ENCODE data around the gene ZNF160. TPM values are rescaled to one million over a fixed set of nuclear protein-coding genes. Genes with fewer than 3 reads are reported as not detected.
"Not testable (repeated sequence)": the region's sequence is repeated elsewhere in the genome, so short reads cannot be mapped to it uniquely, and the experiment has no call there.

Gene ZNF160
- total RNA-seq, 1 experiment from 2014 or later = 3.4 TPM

- DNase-seq (ENCODE audit: low read depth) = not testable (repeated sequence)
These were observed 74.9 kb downstream of the ZNF160 start for GRCh38 chr19:53028306-53028705.

GRCh38 chr19:53019684-53020083, 83.5 kb downstream of the ZNF160 start:
- DNase-seq (ENCODE audit: low read depth) = no peak

Other genes with a start within 250 kb of the ZNF160 start
- gene ZNF468, start 245.8 kb downstream of the ZNF160 start, total RNA-seq (2014; rRNA removed; shearing (Covaris generic)) = 4.5 and 9.3 TPM in 2 replicates
- gene ZNF320, start 205.8 kb downstream of the ZNF160 start, total RNA-seq (2014; rRNA removed; shearing (Covaris generic)) = 0.90 and 1.1 TPM in 2 replicates
- gene ZNF888, start 180.0 kb downstream of the ZNF160 start, total RNA-seq (2014; rRNA removed; shearing (Covaris generic)) = 0.03 TPM in 1 of 2 replicates, not detected in the other
- not detected in 2 replicates for gene ZNF816, start 140.5 kb downstream of the ZNF160 start, total RNA-seq (2014; rRNA removed; shearing (Covaris generic))
- gene ERVV-1, start 89.5 kb downstream of the ZNF160 start, total RNA-seq (2014; rRNA removed; shearing (Covaris generic)) = not detected in 2 replicates
- gene ERVV-2, start 58.7 kb downstream of the ZNF160 start, total RNA-seq (2014; rRNA removed; shearing (Covaris generic)) = not detected in 2 replicates
- gene ZNF415, start 29.5 kb upstream of the ZNF160 start, total RNA-seq (2014; rRNA removed; shearing (Covaris generic)) = not detected in 2 replicates
- gene ZNF347, start 55.6 kb upstream of the ZNF160 start, total RNA-seq (2014; rRNA removed; shearing (Covaris generic)) = 0.31 TPM in 1 of 2 replicates, not detected in the other
- gene ZNF665, start 89.9 kb upstream of the ZNF160 start, total RNA-seq (2014; rRNA removed; shearing (Covaris generic)) = not detected in 2 replicates
- not detected in 2 replicates for gene ZNF677, start 151.5 kb upstream of the ZNF160 start, total RNA-seq (2014; rRNA removed; shearing (Covaris generic))
- gene VN1R2, start 154.9 kb upstream of the ZNF160 start, total RNA-seq (2014; rRNA removed; shearing (Covaris generic)) = not detected in 2 replicates
- gene VN1R4, start 164.3 kb upstream of the ZNF160 start, total RNA-seq (2014; rRNA removed; shearing (Covaris generic)) = not detected in 2 replicates
- 4.1 and 4.9 TPM in 2 replicates for gene ZNF845, start 230.3 kb upstream of the ZNF160 start, total RNA-seq (2014; rRNA removed; shearing (Covaris generic))